DMS153 (cell line): Measurements from ENCODE around the gene CCDC60.

ENCODE experiments used
- DNase-seq: peaks from one replicate; lab custom pipeline; 2025; lab: John Stamatoyannopoulos, UW

Gene CCDC60

DNA sequence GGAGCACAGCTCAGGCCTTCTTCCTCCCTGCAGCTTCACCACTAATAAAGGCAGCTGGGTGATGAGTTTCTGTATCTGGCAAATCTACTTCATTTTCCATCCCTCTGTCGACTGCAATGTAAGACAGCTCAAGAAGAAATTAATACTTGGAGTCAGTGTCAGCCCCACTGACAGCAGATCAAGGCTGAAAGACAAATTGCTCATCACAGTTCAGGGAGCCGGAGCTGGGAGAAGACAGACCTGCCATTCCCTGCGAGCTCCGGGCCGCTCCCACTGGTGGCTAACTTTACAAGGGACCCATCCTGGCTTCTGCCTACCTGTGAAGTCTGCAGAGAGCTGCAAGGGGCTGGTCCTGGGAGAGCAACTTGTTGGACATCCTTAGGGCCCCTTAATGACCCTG, 49.8 kb downstream of the CCDC60 start:
- DNase-seq: no peak

DNA sequence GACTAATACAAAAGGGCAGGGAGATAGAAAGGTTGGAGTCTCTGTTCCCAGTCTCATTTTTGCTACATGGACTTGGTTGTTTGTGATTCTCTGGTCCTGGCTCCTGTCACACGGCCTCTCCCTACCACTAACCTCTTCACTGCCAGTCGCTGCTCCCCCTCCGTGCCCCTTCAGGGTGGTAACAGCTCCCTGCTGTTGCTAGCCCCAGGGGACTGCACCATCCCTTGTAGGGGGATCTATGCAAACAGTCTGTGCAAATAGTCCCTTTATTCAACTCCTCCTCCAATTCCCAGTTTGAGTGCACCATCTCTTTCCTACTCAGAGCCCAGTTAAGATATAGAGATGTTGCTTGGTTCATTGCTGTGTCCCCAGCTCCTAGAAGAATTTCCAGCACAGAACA, 51.1 kb downstream of the CCDC60 start:
- DNase-seq: peak; percentile 62

- no peak for DNase-seq
Observed at GRCh38 chr12:119389687-119390086, 55.2 kb downstream of the CCDC60 start.

- no peak for DNase-seq
Observed at GRCh38 chr12:119391673-119392072, 57.1 kb downstream of the CCDC60 start.

GRCh38 chr12:119393677-119394076, 59.1 kb downstream of the CCDC60 start:
- peak; percentile 87 for DNase-seq

DNA sequence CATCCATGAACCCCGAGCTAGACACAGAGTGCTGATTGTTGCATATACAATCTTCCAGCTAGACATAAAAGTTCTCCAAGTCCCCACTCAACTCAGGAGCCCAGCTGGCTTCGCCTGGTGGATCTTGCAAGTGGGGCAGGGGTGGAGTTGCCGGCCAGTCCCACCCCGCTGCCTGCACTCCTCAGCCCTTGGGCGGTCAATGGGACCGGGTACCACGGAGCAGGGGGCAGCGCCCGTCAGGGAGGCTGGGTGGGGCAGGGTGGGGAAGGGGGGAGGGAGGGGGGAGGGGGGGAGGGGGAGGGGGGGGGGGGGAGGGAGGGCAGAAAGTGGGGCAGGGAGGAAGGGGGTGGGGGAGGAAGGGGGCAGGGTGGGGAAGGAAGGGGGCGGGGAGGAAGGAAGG, 63.0 kb downstream of the CCDC60 start:
- no peak for DNase-seq

GRCh38 chr12:119398190-119398589, 63.7 kb downstream of the CCDC60 start:
- no peak for DNase-seq

GRCh38 chr12:119399301-119399700, 64.8 kb downstream of the CCDC60 start:
- no peak for DNase-seq

GRCh38 chr12:119406308-119406707, 71.8 kb downstream of the CCDC60 start:
- no peak for DNase-seq

GRCh38 chr12:119406811-119407210, 72.3 kb downstream of the CCDC60 start:
- DNase-seq: no peak

GRCh38 chr12:119409043-119409442, 74.5 kb downstream of the CCDC60 start:
- DNase-seq: no peak

- no peak for DNase-seq
Observed at GRCh38 chr12:119410396-119410795, 75.9 kb downstream of the CCDC60 start.

GRCh38 chr12:119412306-119412705, 77.8 kb downstream of the CCDC60 start:
- no peak for DNase-seq

GRCh38 chr12:119412811-119413794, 78.6 kb downstream of the CCDC60 start:
- DNase-seq: peak; percentile 39

GRCh38 chr12:119415714-119416113, 81.2 kb downstream of the CCDC60 start:
- peak; percentile 53 for DNase-seq

GRCh38 chr12:119417440-119417839, 82.9 kb downstream of the CCDC60 start:
- peak; percentile 87 for DNase-seq

- DNase-seq: no peak
Observed at GRCh38 chr12:119419381-119419780, 84.9 kb downstream of the CCDC60 start.

DNA sequence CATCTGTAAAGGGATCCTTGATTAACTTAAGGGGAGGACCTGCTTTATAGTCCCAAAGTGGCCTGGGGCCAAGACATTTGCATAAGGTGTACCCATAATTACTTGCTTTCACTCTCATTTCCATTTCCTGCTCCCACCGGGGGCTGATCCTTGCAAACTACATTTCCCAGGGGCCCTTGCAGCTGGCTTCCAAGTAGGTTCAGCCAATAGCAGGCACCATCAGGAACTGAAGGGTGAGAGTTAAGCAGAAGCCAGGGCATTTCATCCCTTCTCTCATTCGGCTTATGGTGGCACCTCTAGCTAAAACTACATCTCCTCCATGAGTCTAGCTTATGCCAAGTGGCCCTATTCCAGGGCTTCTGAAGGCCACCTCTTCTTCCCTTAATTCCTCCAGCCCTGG, 88.8 kb downstream of the CCDC60 start:
- no peak for DNase-seq

GRCh38 chr12:119425623-119426022, 91.1 kb downstream of the CCDC60 start:
- no peak for DNase-seq

DNA sequence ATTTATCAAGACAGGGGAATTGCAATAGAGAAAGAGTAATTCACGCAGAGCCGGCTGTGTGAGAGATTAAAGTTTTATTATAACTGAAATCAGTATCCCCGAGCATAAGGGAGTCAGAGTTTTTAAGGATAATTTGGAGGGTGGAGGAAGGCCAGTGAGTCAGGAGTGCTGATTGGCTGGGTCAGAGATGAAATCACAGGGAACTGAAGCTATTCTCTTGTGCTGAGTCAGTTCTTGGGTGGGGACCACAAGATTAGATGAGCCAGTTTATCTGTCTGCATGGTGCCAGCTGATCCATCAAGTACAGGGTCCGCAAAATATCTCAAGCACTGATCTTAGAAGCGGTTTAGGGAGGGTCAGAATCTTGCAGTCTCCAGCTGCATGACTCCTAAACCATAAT, 96.6 kb downstream of the CCDC60 start:
- no peak for DNase-seq

DNA sequence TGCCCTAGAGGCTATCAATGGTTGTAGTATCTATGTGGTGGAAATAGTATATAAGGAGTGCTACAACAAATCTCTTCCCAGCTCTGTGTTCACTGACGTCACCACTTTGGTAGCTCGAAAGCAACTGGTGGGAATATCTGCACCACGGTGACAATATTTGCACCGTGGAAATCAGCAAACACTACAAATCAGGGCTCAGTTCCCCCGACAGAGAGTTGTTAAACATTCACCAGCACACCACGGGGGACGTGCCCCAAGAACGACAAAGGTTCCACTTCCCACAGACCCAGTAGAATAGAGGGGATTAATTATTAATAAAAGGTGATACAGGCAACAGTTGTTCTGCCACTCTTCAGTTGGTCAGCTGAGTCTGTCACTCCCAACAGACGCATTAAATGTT, 98.4 kb downstream of the CCDC60 start:
- no peak for DNase-seq

DNA sequence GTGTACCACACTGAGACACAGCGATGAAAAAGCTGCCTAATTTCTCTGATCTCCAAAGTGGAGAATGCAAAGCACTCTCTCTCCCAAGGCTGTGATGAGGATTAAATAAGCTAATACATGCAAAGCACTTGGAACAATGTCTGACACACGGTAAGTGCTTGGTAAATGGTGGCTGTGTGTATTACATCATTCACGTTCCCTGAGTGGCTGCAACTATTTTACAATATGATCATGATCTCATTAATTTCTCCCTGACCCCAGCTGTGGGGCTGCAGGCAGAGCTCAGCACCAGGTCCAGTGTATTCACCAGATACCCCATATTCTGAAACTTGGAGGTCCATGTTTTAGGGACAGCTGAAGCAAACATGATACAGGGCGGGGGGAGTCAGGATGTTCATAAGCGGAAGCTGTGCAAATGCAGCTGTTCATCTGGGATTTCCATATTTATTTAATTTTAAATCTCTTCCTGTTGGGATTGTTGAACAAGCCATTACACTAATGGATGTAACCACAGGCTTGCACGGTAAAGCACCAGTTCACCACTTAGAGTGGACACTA, 106.4 kb downstream of the CCDC60 start:
- peak; percentile 81 for DNase-seq

DNA sequence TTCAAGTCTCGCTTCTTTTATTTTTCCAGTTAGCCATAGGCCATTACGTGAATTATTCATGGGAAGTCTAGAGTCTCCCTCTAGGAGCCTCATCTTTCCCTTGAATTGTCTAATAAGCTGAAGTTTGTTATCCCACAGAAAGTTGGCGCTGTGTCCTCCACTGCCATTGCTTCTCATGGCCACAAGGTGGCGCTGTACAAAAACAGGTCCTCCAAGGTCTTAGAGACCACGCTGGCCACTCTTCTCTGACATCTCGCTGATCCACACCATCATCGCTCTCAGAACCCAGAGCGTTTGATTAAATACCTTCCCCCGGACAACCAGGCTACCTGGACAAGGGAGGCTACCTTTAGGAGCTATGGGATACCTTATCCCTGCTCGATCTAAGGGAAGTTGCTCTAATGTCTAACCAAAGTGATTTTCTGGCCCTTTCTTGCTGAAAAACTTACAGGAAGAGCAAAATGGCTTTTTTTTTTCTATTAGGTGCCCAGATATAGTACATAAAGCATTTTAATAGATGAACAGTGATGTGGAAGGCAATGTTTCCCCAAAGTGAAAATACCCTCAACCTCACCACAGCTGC, 110.0 kb downstream of the CCDC60 start:
- peak; percentile 15 for DNase-seq
